ENCODE measurements around the gene NRIP1. TPM values are rescaled to one million over a fixed set of nuclear protein-coding genes. Genes with fewer than 3 reads are reported as not detected.

Gene NRIP1
- total and polyA plus RNA-seq, 9 of the 15 experiments (the other 6 are each of a cell fraction or from before 2014, with no cell fraction given) = 4.3 to 42.8 (median 19.6) TPM

DNA sequence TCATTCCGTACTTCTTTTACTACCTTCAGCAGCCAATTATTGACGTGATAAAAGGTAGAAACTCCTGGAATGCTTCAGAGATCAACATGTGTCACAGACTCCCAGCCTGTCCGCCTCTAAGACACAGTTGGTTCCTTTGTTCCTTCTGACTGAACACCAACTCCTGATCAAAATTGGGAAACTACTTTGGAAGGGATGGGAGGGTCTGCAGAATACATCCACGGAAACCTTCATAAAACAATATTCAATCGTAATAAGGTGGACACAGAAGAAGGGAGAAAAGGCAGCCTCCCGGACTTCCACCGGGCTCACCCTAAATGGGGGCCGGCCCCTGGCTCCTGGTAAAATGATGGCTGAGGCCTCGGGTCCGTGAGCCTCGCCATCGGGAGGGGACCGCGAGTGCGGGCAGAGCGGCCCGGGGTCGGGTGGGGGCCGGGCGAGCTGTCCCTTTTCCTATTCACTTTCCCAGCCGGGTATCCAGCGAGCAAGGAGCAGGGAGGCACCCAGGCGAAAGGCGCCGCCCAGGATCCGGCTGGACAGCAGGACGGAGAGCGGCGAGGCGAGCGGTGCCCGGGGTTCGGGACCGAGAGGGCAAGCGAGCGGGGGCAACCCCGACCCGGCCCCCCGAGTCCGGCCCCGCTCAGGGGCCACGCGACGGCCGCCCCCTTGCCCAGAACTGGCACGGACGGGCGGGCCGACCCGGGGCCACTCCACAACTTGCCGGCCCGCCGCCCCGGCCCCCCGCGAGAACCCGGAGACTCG is 805 bp downstream of the NRIP1 start:
- FAIRE-seq = no peak
- peak overlapping the region; percentile 71 to 96 for H3K9ac ChIP-seq (ENCODE audit: insufficient read depth in 1 of 2, low read depth in 2 of 2, low read length in 2 of 2)
- H4K20me1 ChIP-seq (replicated peaks; ENCODE audit: control insufficient read depth, insufficient read depth, low read length) = no peaks in the 10 kb centered on the region
- peak; percentile 9 for ATAC-seq
- ChIA-PET CTCF (ENCODE audit: low intra/inter-chr PET ratio) (no interaction called here), POLR2A (no interaction called here)
- peak overlapping the region; percentile 85 for H3K27ac ChIP-seq (ENCODE audit: extremely low read depth, low read depth, low read length)
- H3K4me2 ChIP-seq (ENCODE audit: insufficient read depth, low read length) = peak overlapping the region; percentile 89
- no peaks in the 10 kb centered on the region for H3K27me3 ChIP-seq (ENCODE audit: control insufficient read depth in 2 of 2, insufficient read depth in 2 of 2, low read length in 2 of 2)
- BruUV-seq (replicated peaks) = no TSS peak
- H3K4me1 ChIP-seq (replicated peaks in 1 of 2; ENCODE audit: control insufficient read depth in 2 of 2, insufficient read depth in 2 of 2, low read length in 2 of 2) = peaks cover 12 to 16% of the 10 kb centered on the region in 2 experiments; a peak in 4 of 5 replicates
- no peaks in the 10 kb centered on the region for H3K36me3 ChIP-seq (ENCODE audit: control insufficient read depth, insufficient read depth, low read length)
- H3K9me1 ChIP-seq (ENCODE audit: control insufficient read depth, insufficient read depth, low read length) = no peaks in the 10 kb centered on the region
- intact Hi-C loops (cut with micrococcal nuclease) (loop anchor here (2.0 to 5.0 kb wide), 4 partner anchors 202 to 537 kb away; no protein-coding TSS in a partner anchor), in situ Hi-C loops (cut with MboI) (no loop called here)
- peak overlapping the region; percentile 80 for H3K4me3 ChIP-seq
- WGBS (ENCODE audit: insufficient coverage, low coverage, missing lambda C conversion rate) = 0% methylated on average over 21 of the region's 58 CpGs
- H3K9me3 ChIP-seq (replicated peaks; ENCODE audit: control insufficient read depth, insufficient read depth, low read depth, low read length) = no peaks in the 10 kb centered on the region
- DNase-seq (ENCODE audit: extremely low read depth in 1 of 4, low spot score in 3 of 4) = peak; percentile 49 to 56 (median 50)
- H2AFZ ChIP-seq (ENCODE audit: low read depth, low read length) = peak overlapping the region; percentile 35; the same call in 1 of the 2 replicates
- peaks cover 68% of the 10 kb centered on the region for H3K79me2 ChIP-seq (ENCODE audit: control insufficient read depth, insufficient read depth, low read length)
- TF ChIP-seq, protein P1, sequence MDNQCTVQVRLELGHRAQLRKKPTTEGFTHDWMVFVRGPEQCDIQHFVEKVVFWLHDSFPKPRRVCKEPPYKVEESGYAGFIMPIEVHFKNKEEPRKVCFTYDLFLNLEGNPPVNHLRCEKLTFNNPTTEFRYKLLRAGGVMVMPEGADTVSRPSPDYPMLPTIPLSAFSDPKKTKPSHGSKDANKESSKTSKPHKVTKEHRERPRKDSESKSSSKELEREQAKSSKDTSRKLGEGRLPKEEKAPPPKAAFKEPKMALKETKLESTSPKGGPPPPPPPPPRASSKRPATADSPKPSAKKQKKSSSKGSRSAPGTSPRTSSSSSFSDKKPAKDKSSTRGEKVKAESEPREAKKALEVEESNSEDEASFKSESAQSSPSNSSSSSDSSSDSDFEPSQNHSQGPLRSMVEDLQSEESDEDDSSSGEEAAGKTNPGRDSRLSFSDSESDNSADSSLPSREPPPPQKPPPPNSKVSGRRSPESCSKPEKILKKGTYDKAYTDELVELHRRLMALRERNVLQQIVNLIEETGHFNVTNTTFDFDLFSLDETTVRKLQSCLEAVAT (IDR thresholded peaks at IDR 0.05) = peak in 1 of 2 experiments; percentile 27; a peak in 1 of 4 replicates
- TF ChIP-seq FOXJ2 (tag; IDR thresholded peaks at IDR 0.05) (peak; percentile 44; the same call in 1 of the 2 replicates), HNRNPL (IDR thresholded peaks at IDR 0.05; ENCODE audit: low read depth, low read length) (peak; percentile 65; the same call in 1 of the 2 replicates), ZBTB7A (IDR thresholded peaks at IDR 0.05; ENCODE audit: borderline replicate concordance, control insufficient read depth, low read depth, low read length) (peak; percentile 32; the same call in 1 of the 2 replicates), NR3C1 (CRISPR knock-in tag; IDR thresholded peaks at IDR 0.05) (peak; percentile 62; the same call in 1 of the 2 replicates), TBP (optimal IDR thresholded peaks at IDR 0.05; ENCODE audit: low read depth, low read length) (peak; percentile 34), KAT7 (CRISPR knock-in tag; IDR thresholded peaks at IDR 0.05; ENCODE audit: borderline replicate concordance) (peak; percentile 50; the same call in 1 of the 2 replicates), ZNF197 (CRISPR knock-in tag; IDR thresholded peaks at IDR 0.05; ENCODE audit: low read depth) (0 out of 2 replicates have a peak, but pooled peaks have one; percentile 11), RBBP5 (IDR thresholded peaks at IDR 0.05; ENCODE audit: borderline replicate concordance, insufficient read depth, low read length, poor library complexity, severe bottlenecking) (peak; percentile 39)
- TF ChIP-seq, protein P2, sequence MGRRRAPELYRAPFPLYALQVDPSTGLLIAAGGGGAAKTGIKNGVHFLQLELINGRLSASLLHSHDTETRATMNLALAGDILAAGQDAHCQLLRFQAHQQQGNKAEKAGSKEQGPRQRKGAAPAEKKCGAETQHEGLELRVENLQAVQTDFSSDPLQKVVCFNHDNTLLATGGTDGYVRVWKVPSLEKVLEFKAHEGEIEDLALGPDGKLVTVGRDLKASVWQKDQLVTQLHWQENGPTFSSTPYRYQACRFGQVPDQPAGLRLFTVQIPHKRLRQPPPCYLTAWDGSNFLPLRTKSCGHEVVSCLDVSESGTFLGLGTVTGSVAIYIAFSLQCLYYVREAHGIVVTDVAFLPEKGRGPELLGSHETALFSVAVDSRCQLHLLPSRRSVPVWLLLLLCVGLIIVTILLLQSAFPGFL (CRISPR knock-in tag; IDR thresholded peaks at IDR 0.05) = no peak
- TF ChIP-seq, protein P3, sequence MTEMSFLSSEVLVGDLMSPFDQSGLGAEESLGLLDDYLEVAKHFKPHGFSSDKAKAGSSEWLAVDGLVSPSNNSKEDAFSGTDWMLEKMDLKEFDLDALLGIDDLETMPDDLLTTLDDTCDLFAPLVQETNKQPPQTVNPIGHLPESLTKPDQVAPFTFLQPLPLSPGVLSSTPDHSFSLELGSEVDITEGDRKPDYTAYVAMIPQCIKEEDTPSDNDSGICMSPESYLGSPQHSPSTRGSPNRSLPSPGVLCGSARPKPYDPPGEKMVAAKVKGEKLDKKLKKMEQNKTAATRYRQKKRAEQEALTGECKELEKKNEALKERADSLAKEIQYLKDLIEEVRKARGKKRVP (CRISPR knock-in tag; IDR thresholded peaks at IDR 0.05) = no peak
- TF ChIP-seq, protein P4, sequence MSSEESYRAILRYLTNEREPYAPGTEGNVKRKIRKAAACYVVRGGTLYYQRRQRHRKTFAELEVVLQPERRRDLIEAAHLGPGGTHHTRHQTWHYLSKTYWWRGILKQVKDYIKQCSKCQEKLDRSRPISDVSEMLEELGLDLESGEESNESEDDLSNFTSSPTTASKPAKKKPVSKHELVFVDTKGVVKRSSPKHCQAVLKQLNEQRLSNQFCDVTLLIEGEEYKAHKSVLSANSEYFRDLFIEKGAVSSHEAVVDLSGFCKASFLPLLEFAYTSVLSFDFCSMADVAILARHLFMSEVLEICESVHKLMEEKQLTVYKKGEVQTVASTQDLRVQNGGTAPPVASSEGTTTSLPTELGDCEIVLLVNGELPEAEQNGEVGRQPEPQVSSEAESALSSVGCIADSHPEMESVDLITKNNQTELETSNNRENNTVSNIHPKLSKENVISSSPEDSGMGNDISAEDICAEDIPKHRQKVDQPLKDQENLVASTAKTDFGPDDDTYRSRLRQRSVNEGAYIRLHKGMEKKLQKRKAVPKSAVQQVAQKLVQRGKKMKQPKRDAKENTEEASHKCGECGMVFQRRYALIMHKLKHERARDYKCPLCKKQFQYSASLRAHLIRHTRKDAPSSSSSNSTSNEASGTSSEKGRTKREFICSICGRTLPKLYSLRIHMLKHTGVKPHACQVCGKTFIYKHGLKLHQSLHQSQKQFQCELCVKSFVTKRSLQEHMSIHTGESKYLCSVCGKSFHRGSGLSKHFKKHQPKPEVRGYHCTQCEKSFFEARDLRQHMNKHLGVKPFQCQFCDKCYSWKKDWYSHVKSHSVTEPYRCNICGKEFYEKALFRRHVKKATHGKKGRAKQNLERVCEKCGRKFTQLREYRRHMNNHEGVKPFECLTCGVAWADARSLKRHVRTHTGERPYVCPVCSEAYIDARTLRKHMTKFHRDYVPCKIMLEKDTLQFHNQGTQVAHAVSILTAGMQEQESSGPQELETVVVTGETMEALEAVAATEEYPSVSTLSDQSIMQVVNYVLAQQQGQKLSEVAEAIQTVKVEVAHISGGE (CRISPR knock-in tag; IDR thresholded peaks at IDR 0.05) = peak in 1 of 3 experiments; percentile 22; a peak in 1 of 6 replicates

Measured in K562 (cell line).